HCT116 (cell line): ENCODE measurements around the gene INTS6L.

Experiments used
- CTCF ChIP-seq, 3 experiments: fragments of 200-600 bp in 1 of 3; sonication (generic) in 1 of 3; IDR thresholded peaks in 2 of 3; conservative IDR thresholded peaks in 1 of 3; 2 replicates each; pipeline ENCODE4 v1.5.1; 2012 to 2017; ENCODE audit warnings: low read depth in 2 of 3, low read length in 2 of 3, antibody characterized with exemption in 1 of 3, borderline replicate concordance in 1 of 3, control low read depth in 1 of 3, mild to moderate bottlenecking in 1 of 3, mixed read lengths in 1 of 3, mixed run types in 1 of 3, moderate library complexity in 1 of 3; ENCODE audit not compliant: insufficient read depth in 1 of 3
- MAX ChIP-seq: IDR thresholded peaks from 2 replicates; pipeline ENCODE4 v1.6.1; 2012
- POLR2A ChIP-seq: IDR thresholded peaks from 2 replicates; pipeline ENCODE4 v1.7.0; 2011; ENCODE audit warnings: borderline replicate concordance; ENCODE audit not compliant: insufficient read depth, insufficient read length; ENCODE audit errors: extremely low read depth
- RAD21 ChIP-seq: IDR thresholded peaks from 2 replicates; pipeline ENCODE4 v1.6.1; 2012; ENCODE audit warnings: low read depth, mild to moderate bottlenecking
- REST ChIP-seq: IDR thresholded peaks from 2 replicates; pipeline ENCODE4 v1.6.1; 2012; ENCODE audit warnings: low read depth
- SIN3A ChIP-seq: IDR thresholded peaks from 2 replicates; pipeline ENCODE4 v1.6.1; 2012; ENCODE audit warnings: low read depth
- SP1 ChIP-seq: IDR thresholded peaks from 2 replicates; pipeline ENCODE4 v1.6.1; 2012; ENCODE audit warnings: low read depth

- TF ChIP-seq CTCF (IDR thresholded peaks at IDR 0.05 in 2 of 3, conservative IDR thresholded peaks at IDR 0.05 in 1 of 3; ENCODE audit: borderline replicate concordance in 1 of 3, insufficient read depth in 1 of 3, low read depth in 2 of 3, low read length in 2 of 3) (no peak), POLR2A (no peak), REST (no peak), MAX (no peak), RAD21 (no peak), SIN3A (no peak), SP1 (no peak)
Measured at GRCh38 chrX:135547767-135548166, 27.3 kb downstream of the INTS6L start.
